Left ventricle myocardium inferior (tissue), 1 donor: ENCODE results near the gene GPC3. TPM values are rescaled to one million over a fixed set of nuclear protein-coding genes. Genes with fewer than 3 reads are reported as not detected.

Source experiments
- DNase-seq: peaks from one replicate; pipeline ENCODE4 v3.0.0-alpha.2; 2020
- H3K27ac ChIP-seq: fragments of 200-600 bp; replicated peaks from 2 replicates; pipeline ENCODE4 v1.8.0; 2021
- H3K27me3 ChIP-seq: fragments of 200-600 bp; 2 replicates; pipeline ENCODE4 v1.8.0; 2021; ENCODE audit warnings: low read depth
- H3K36me3 ChIP-seq: fragments of 200-600 bp; 2 replicates; pipeline ENCODE4 v1.8.0; 2021
- H3K4me1 ChIP-seq: fragments of 200-600 bp; 2 replicates; pipeline ENCODE4 v1.8.0; 2021
- H3K4me3 ChIP-seq: fragments of 200-600 bp; 2 replicates; pipeline ENCODE4 v1.8.0; 2021; ENCODE audit warnings: mild to moderate bottlenecking, moderate library complexity
- H3K9me3 ChIP-seq: fragments of 200-600 bp; replicated peaks from 2 replicates; pipeline ENCODE4 v1.8.0; 2021
- intact Hi-C: fragments of 100-400 bp; cut with micrococcal nuclease; formaldehyde crosslinking; loops from one replicate; pipeline ENCODE4 v1.11.0; 2022
- total RNA-seq: library from RNA; stranded (reverse); fragmentation: NEBNext Ultra II Directional; extraction: Animal tissue kit (Norgen Biotek cat#: 25700); gene quantifications from one replicate; pipeline ENCODE4 v1.2.1, GENCODE V29; 2021
- TF ChIP-seq, protein P1 (sequence below): fragments of 200-600 bp; IDR thresholded peaks from 2 replicates; pipeline ENCODE4 v1.8.0; 2021; ENCODE audit warnings: antibody characterized with exemption, mild to moderate bottlenecking, borderline replicate concordance
- donor health status: DM: no; HTN: yes; CAD: no; lungs with severe emphysema.

GPC3 gene
- total RNA-seq, 1 donor from 2014 or later, result 5.4 TPM

DNA sequence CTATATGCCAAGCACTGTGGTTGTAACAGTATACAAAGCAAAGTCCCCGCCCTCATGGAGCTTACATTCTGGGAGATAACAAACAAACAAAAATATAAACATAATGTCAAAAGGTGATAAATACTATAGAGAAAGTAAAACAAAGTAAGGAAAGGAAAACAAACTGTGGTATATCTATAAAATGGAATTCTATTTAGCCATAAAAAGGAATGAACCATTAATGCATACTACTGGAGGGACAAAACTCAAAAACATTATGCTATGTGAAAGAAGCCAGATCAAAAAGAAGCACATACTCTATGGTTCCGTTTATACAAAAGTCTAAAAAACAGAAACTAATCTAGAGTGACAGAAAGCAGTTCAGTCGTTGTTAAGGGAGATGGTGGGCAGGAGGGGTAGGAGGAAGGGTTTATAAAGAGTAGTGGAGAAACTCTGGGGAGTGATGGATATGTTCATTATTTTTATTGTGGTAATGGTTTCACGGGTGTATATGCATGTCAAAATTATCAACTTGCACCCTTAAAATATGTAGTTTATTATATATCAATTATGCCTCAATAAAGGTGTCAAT is 31.5 kb downstream of the GPC3 start:
- Histone ChIP-seq H3K4me1 (no peaks in the 10 kb centered on the region), H3K27me3 (no peaks in the 10 kb centered on the region), H3K4me3 (no peak overlapping the region), H3K27ac (no peak overlapping the region), H3K36me3 (no peaks in the 10 kb centered on the region), H3K9me3 (no peaks in the 10 kb centered on the region)
- intact Hi-C loops, result no loop called here
- TF ChIP-seq, protein P1, sequence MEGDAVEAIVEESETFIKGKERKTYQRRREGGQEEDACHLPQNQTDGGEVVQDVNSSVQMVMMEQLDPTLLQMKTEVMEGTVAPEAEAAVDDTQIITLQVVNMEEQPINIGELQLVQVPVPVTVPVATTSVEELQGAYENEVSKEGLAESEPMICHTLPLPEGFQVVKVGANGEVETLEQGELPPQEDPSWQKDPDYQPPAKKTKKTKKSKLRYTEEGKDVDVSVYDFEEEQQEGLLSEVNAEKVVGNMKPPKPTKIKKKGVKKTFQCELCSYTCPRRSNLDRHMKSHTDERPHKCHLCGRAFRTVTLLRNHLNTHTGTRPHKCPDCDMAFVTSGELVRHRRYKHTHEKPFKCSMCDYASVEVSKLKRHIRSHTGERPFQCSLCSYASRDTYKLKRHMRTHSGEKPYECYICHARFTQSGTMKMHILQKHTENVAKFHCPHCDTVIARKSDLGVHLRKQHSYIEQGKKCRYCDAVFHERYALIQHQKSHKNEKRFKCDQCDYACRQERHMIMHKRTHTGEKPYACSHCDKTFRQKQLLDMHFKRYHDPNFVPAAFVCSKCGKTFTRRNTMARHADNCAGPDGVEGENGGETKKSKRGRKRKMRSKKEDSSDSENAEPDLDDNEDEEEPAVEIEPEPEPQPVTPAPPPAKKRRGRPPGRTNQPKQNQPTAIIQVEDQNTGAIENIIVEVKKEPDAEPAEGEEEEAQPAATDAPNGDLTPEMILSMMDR, result no peak
- DNase-seq, result no peak

DNA sequence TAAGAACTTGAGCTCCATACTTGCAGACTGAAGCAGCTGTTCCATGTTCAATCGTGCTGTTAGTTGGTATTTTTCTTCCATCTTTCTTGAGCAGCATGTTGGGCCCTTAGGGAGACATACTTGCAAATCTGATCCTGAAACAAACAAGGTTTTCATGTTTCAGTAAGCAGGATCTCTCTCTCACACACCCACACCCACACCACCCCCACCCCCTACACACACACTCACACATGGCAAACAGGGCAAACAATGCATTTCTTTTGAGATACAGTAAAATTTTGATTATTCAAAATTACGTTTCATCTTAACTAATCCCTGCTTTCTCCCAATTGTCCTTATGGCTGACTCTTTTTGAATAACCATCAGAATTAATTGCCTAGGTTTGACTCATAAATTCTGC is 32.3 kb downstream of the GPC3 start:
- Histone ChIP-seq H3K9me3 (no peaks in the 10 kb centered on the region), H3K4me1 (no peaks in the 10 kb centered on the region), H3K4me3 (no peak overlapping the region), H3K27ac (no peak overlapping the region), H3K36me3 (no peaks in the 10 kb centered on the region), H3K27me3 (no peaks in the 10 kb centered on the region)
- DNase-seq, result no peak
- intact Hi-C loops, result no loop called here
- TF ChIP-seq, protein P1, result no peak

DNA sequence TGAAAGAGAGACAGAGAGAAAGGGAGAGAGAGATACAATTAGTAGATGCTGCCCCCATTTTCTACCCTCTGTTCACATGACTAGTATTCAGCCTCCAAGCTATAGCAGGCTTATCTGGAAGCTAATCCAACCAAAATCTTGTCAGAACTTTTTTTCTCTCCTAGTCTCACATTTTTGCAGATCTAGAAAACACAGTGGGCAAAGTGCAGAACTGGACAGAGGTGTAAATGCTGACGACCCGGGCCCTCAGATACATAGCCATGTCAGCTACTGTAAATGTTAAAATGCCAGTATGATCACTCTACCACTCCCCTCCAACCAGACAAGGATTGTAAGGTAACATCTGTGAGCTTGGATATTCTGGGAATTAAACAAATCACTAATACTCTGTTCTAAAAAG is 34.3 kb downstream of the GPC3 start:
- Histone ChIP-seq H3K27ac (no peak overlapping the region), H3K4me3 (no peak overlapping the region), H3K27me3 (no peaks in the 10 kb centered on the region), H3K4me1 (no peaks in the 10 kb centered on the region), H3K9me3 (no peaks in the 10 kb centered on the region), H3K36me3 (no peaks in the 10 kb centered on the region)
- intact Hi-C loops, result no loop called here
- no peak for DNase-seq
- TF ChIP-seq, protein P1, result no peak

DNA sequence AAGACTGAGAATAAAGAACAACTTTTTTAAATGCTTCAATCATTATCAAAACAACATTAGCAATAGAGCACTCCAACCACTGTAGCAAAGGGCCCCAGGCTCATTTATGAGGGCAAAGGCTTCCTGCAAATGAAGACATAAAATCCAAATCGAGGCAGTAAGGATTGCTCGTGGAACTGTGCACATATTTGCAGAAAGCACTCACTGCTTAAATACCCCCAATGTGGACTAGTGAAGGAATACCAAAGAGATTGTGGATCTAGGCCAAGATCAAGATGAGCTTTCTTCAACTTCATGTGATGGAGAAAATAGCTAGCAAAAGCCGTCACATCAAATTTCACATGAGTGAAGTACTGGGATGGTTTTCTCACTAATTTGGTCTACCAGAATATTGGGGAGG is 35.2 kb downstream of the GPC3 start:
- Histone ChIP-seq H3K27ac (no peak overlapping the region), H3K36me3 (no peaks in the 10 kb centered on the region), H3K27me3 (no peaks in the 10 kb centered on the region), H3K9me3 (no peaks in the 10 kb centered on the region), H3K4me3 (no peak overlapping the region), H3K4me1 (no peaks in the 10 kb centered on the region)
- TF ChIP-seq, protein P1, result no peak
- DNase-seq, result no peak
- intact Hi-C loops, result no loop called here

DNA sequence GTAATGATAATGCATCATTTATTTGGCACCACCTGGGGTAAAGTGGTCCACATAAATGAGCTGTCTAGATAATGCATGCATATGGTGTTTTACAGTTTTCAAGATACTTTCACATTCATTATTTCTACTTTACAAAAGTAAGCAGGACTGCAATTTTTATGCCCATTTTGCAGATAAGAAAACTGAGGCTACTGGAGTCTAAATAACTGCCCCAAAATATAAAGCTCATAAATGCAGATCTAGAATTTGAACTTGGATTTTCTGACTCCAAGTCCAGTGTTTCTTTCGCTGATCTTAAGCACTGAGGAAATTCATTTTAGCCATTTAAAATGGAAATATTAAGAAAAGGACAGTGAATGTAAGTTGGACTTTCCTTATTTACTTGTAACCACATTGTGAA is 36.5 kb downstream of the GPC3 start:
- TF ChIP-seq, protein P1, result no peak
- no peak overlapping the region for H3K4me3 ChIP-seq
- H3K4me1 ChIP-seq, result no peaks in the 10 kb centered on the region
- intact Hi-C loops, result no loop called here
- no peak overlapping the region for H3K27ac ChIP-seq
- no peaks in the 10 kb centered on the region for H3K36me3 ChIP-seq
- H3K9me3 ChIP-seq, result no peaks in the 10 kb centered on the region
- no peaks in the 10 kb centered on the region for H3K27me3 ChIP-seq
- no peak for DNase-seq

DNA sequence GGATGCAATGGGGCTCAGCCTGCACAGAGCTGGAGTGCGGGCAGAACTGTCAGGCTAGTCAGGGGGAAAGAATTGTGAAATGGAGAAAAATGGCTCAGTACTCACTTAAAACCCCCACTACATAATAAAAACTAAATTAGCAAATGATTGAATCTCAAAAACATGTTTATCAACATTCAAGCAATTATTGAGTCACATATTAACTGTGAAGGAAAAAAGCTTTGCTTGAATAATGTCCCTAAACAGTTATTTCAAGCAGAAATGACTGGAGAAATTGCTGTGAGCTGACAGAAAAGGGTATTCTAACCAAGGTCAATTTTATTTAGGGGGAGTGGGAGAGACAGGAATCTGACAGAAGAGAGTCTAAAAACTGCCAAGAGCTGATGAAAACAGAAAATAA is 37.4 kb downstream of the GPC3 start:
- Histone ChIP-seq H3K9me3 (no peaks in the 10 kb centered on the region), H3K27me3 (no peaks in the 10 kb centered on the region), H3K36me3 (no peaks in the 10 kb centered on the region), H3K4me3 (no peak overlapping the region), H3K27ac (no peak overlapping the region), H3K4me1 (no peaks in the 10 kb centered on the region)
- TF ChIP-seq, protein P1, result no peak
- intact Hi-C loops, result no loop called here
- no peak for DNase-seq
